Adrenal gland (tissue), 5 donors: ENCODE results near the gene DNAH17.

Source experiments
- POLR2A ChIP-seq, 2 donors: fragments of 450-650 bp; IDR thresholded peaks; one replicate each; pipeline ENCODE4 v1.6.1; 2017; ENCODE audit warnings: antibody characterized with exemption in 2 of 2, mild to moderate bottlenecking in 2 of 2, moderate library complexity in 1 of 2
- TF ChIP-seq, protein P1 (sequence below), 6 experiments: fragments of 450-650 bp in 4 of 6; fragments of 200-600 bp in 2 of 6; sonication (generic) in 1 of 6; IDR thresholded peaks; 1 replicate in 5 of 6; 2 replicates in 1 of 6; pipeline versions ENCODE4 v1.5.1 to v1.8.0; 2016 to 2021; ENCODE audit warnings: antibody characterized with exemption in 6 of 6, mild to moderate bottlenecking in 2 of 6, moderate library complexity in 1 of 6
- donor health status: DM: no; HTN: no; CAD: no.

DNA sequence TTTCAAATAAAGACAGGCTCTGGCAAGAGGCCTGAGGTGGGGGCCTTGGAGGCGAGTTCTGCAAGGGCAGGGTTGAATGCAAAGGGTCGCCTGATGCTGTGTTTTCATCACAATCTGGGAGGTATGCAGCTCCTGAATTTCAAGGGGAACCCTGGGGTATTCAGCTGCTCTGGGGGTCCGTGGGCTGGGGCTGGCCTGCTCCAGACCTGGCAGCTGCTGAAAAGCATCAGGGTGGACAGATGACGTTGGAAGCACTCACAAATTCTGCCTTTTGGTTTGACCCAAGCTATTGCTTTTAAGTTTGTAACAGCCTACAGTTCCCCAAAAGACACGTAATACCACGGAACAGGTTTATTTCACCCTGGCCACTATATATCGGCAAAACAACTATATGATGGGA is 1.3 kb downstream of the DNAH17 start:
- TF ChIP-seq, protein P1, sequence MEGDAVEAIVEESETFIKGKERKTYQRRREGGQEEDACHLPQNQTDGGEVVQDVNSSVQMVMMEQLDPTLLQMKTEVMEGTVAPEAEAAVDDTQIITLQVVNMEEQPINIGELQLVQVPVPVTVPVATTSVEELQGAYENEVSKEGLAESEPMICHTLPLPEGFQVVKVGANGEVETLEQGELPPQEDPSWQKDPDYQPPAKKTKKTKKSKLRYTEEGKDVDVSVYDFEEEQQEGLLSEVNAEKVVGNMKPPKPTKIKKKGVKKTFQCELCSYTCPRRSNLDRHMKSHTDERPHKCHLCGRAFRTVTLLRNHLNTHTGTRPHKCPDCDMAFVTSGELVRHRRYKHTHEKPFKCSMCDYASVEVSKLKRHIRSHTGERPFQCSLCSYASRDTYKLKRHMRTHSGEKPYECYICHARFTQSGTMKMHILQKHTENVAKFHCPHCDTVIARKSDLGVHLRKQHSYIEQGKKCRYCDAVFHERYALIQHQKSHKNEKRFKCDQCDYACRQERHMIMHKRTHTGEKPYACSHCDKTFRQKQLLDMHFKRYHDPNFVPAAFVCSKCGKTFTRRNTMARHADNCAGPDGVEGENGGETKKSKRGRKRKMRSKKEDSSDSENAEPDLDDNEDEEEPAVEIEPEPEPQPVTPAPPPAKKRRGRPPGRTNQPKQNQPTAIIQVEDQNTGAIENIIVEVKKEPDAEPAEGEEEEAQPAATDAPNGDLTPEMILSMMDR (IDR thresholded peaks at IDR 0.05): no peak
- TF ChIP-seq POLR2A (IDR thresholded peaks at IDR 0.05): no peak
